HPDE6-E6E7 (cell line): ENCODE results near the gene LGALS3BP.
"Not testable (repeated sequence)": the region's sequence is repeated elsewhere in the genome, so short reads cannot be mapped to it uniquely, and the experiment has no call there.

Experiments
- DNase-seq: peaks from one replicate; pipeline ENCODE4 v3.0.0; 2011; ENCODE audit warnings: missing footprints; ENCODE audit errors: extremely low spot score

LGALS3BP gene

GRCh38 chr17:78979780-78980623 is at the start of gene LGALS3BP:
Gene LGALS3BP (minus strand): TSS chr17:78979923. CDS start chr17:78977191, 2,732 bp downstream.
- peak; percentile 95 for DNase-seq

GRCh38 chr17:79028496-79029326 is 49.0 kb upstream of the LGALS3BP start:
- no peak for DNase-seq

- no peak for DNase-seq
Observed at GRCh38 chr17:79027925-79028491, 48.3 kb upstream of the LGALS3BP start.

- no peak for DNase-seq
Observed at GRCh38 chr17:79027274-79027924, 47.7 kb upstream of the LGALS3BP start.

- DNase-seq, result peak; percentile 46
Observed at GRCh38 chr17:79026376-79027273, 46.9 kb upstream of the LGALS3BP start.

- no peak for DNase-seq
Observed at GRCh38 chr17:79024901-79025737, 45.4 kb upstream of the LGALS3BP start.

- DNase-seq, result no peak
Observed at GRCh38 chr17:79023886-79024771, 44.4 kb upstream of the LGALS3BP start, which contains the start of gene C1QTNF1. Gene C1QTNF1 (plus strand): TSS chr17:79024169. CDS start chr17:79043969, 19,800 bp downstream.

- DNase-seq, result no peak
Observed at GRCh38 chr17:79023180-79023705, 43.5 kb upstream of the LGALS3BP start.

GRCh38 chr17:79022507-79022991 is 42.8 kb upstream of the LGALS3BP start:
- DNase-seq, result no peak

- not testable (repeated sequence) for DNase-seq
Observed at GRCh38 chr17:79021929-79022328, 42.2 kb upstream of the LGALS3BP start.

GRCh38 chr17:79020631-79021301 is 41.0 kb upstream of the LGALS3BP start:
- DNase-seq, result no peak

- no peak for DNase-seq
Observed at GRCh38 chr17:79019632-79020584, 40.2 kb upstream of the LGALS3BP start.

GRCh38 chr17:79019261-79019631 is 39.5 kb upstream of the LGALS3BP start:
- DNase-seq, result no peak

GRCh38 chr17:79018370-79018695 is 38.6 kb upstream of the LGALS3BP start:
- DNase-seq, result no peak

GRCh38 chr17:79017546-79018369 is 38.0 kb upstream of the LGALS3BP start:
- DNase-seq, result no peak
